LNCAP (cell line): ENCODE measurements around the gene MYADML2.

Source experiments
- TF ChIP-seq, protein P1 (sequence below): fragments of 450-650 bp; IDR thresholded peaks from 2 replicates; pipeline ENCODE4 v1.5.1; 2017; ENCODE audit warnings: mild to moderate bottlenecking

Gene MYADML2

DNA sequence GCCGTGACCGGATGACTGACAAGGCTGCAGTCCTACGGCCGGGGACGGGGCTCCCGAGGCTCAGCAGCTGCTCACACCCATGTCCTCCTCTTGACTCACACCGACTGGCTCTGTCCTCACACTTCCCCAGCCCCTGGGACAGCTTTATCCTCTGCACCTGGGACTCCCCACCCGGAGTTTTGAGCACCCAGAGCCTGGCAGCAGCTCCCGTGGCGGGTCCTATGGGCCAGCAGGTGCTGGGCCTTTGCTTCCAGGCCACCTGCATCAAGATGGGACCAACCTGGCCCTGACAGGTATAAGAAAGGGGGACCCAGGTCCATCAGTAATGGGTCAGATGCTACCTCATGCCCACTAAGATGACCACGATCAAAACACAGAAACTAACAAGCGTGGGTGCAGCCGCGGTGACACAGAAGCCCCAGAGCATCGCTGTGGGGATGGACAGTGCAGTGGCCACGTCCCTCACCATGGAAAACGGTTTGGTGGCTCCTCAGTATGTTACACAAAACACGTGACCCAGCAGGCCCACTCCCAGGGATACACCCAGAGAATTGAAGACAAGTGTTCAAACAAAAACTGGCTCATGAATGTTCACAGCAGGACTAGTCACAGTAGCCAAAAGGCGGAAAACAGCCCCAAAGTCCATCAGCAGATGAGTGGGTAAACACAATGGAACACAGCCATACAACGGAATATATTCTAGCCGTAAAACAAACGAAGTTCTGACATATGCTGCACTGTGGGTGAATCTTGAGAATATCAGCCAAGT, 17.2 kb upstream of the MYADML2 start:
- TF ChIP-seq, protein P1, sequence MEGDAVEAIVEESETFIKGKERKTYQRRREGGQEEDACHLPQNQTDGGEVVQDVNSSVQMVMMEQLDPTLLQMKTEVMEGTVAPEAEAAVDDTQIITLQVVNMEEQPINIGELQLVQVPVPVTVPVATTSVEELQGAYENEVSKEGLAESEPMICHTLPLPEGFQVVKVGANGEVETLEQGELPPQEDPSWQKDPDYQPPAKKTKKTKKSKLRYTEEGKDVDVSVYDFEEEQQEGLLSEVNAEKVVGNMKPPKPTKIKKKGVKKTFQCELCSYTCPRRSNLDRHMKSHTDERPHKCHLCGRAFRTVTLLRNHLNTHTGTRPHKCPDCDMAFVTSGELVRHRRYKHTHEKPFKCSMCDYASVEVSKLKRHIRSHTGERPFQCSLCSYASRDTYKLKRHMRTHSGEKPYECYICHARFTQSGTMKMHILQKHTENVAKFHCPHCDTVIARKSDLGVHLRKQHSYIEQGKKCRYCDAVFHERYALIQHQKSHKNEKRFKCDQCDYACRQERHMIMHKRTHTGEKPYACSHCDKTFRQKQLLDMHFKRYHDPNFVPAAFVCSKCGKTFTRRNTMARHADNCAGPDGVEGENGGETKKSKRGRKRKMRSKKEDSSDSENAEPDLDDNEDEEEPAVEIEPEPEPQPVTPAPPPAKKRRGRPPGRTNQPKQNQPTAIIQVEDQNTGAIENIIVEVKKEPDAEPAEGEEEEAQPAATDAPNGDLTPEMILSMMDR = no peak

DNA sequence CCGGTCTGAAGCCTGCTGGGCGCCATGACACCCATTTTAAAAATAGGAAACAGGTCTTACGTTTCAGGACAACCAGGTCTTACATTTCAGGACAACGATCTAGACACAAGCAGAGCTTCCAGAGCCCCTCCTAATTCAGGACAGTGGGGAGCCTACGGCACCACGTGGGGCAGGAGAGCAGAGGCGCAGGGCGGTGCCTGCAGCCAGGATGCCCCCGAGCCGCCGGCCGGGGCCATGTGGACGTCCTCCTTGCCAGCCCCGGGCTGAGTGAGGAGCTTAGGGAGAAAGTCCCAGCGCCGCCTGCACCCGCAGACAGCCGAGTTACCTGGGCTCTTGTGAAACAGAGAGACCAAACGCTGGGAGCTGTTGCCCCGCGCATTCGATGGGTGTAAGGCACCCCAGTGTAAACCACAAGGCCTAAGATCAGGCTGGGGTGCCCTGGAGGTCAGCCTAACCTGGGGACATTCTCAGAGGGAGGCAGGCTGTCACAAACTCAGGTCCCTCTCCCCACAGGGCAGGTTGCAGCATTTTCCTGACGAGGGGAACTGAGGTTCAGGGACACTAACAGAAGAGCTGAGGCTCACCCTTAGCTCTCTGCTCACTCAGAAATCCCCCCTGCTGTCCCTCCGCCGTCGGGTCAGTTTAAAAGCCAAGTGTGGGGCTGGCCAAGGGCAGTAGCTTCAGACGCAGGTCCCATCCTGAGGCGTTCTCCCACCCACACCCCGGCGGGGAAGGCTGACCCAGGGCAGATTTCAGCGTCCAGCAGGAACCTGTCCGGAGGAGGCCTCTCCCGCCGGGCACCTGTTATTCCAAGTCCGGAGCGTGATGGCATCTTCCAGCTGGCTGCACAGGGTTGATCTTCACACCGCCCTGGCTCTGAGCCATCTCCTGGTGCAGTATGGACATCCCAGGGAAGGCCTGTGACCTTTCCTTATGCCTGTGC, 15.7 kb upstream of the MYADML2 start:
- TF ChIP-seq, protein P1 = no peak

DNA sequence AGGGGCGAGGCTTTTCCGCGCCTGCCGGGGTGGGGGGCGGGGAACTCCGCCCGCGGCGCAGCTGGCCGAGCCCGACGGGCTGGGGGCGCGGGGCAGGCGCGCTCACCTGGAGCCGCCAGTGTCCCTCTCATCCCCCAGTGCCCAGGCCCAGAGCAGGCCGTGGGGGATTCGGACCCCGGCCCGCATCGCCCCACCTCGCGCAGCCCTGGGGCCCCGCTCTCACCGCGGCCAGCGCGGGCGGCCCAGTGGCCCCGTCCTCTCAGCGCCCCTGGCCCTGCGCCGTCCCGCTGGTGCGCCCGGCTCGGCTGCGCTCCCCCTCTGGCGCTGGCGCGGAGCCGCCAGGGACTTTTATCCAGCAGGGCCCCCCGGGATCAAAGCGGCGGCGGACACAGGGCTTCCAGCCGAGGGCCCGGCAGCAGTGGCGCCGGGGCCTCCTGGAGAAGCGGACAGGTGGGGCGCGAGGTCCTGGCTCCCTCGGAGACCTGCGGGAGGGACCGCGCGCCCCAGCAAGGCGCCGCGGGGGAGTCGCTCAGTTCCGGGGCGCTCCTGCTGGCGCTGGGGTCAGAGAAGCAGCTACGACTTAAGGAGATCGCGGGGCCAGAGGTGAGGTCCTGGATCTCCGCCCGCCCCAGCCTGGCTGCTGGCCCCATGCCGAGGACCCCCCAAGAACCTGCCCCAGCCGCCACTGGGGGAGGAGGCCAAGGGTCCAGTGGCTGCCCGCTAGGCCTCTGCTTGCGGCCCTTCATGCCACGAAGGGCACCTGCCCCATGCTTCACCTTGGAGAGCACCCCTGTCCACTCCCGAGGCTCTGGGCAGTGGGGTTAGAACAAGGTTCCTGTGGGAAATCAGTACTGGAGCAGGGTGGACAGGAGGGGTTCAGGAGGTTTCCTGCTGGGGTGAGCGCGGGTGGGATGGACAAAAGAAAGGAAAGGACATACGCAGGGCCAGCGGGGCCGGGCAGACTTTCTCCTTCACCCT, 14.8 kb upstream of the MYADML2 start:
- TF ChIP-seq, protein P1 = no peak

DNA sequence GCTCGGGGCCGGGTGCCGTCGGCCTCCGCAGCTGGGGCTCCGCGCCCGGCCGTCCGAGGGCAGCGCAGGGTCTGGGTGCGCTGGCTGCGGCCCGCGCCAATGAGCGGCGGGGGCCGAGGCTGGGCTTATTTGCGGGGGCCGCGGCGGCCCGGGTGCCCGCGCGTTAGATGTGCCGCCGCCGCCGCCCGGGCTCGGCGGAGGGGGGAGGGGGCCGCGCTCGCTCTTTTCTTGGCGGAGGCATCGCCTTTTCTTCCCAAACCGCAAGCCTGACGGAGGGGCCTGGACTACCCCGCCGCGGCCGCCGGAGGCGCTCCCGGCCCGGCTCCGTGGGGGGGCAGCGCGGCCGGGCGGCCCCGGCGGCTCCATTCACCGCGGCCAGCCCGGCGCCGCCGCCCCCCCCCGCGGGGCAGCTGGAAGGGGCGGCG, 14.1 kb upstream of the MYADML2 start, which contains the start of gene NOTUM:
Gene NOTUM (minus strand): TSS at position 101 of the 425 bp plus-strand sequence. CDS start 278 bp downstream, outside the sequence.
- TF ChIP-seq, protein P1 = peak; percentile 31

DNA sequence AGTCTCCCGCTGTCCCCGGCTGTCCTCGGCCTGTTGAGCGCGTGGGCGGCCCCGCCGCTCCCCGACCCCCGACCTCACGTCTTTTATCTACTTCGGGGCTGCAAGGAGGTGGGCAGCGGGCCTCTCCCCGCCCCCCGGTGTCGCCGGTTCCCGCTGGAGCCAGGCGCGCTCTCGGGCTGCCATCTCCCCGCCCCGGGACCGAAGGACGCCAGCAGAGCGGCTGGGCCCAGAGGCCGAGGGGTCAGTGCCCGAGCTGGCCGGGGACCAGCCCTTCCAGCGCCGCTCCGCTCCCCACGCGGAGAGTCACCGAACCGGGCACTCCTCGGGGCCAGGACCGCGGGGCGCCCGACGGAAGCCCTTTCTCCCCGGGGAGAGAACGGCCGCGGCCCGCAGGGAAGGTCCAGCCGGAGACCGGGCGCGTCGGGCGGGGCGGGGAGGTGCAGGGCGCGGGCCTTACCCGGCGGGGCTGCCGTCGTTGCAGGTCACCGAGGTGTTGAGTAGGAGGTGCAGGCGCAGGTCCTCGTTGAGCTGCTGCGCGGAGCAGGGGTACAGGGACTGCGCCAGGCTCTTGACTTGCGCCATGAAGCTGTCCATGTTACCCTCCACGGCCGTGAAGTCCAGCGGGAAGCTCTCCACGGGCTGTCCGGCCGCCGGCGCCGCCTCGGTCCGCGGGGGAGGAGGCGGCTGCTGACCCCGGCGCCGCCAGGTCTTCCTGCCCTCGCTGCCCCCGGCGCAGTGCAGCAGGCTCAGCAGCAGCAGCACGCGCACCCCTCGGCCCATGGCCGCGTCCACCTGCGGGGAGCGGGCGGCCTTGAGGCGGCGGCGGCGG, 13.3 kb upstream of the MYADML2 start:
- TF ChIP-seq, protein P1 = no peak

DNA sequence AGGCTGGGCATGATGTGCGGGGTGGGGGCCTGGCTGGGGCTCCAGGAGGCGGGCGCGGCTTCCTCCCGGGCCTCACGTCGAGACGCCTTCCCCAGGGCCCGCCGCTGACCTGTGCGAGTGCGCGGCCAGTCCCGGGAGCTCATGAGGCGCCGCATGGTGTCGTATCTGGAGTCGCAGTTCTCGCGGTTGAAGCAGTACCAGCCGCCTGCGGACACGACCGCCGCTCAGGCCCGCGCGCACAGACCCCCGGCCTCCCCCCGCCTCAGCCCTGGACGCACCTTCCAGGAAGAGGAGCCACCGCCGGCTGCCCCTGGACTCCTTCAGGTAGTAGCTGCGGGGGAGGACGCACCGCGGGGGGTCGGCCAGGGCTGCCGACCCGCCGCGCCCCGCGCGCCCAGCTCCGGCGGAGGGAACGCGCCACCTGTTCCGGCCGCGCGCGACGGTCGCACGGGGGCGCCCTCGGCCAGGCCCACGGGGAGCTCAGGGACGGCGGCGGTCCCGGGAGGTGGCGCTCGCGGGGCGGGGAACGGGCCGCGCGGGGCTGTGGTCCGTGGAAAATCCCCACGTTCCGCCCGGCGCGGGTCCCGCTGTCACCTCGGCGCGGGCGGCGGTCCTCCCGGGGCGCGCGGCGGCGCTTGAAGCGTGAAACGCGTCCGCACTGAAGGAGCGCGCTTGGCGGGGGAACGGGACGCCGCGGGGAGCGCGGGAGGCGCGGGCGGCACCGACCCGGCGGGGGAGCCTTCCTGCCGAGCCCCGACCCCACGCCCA, 12.5 kb upstream of the MYADML2 start:
- TF ChIP-seq, protein P1 = peak; percentile 98
